Panc1 (cell line): Measurements from ENCODE around the gene LHX2. TPM values are rescaled to one million over a fixed set of nuclear protein-coding genes. Genes with fewer than 3 reads are reported as not detected.

Experiments used
- ATAC-seq: fragments of 200-7000 bp; cut with Tn5 transposase; 2 replicates; pipeline ENCODE4 v1.9.1; 2020; ENCODE audit warnings: mild to moderate bottlenecking, moderate library complexity
- BruUV-seq: library from RNA; stranded (reverse); fragments of 400-500 nt; replicated peaks from 2 replicates; lab custom pipeline; 2021; lab: Mats Ljungman, UMichigan
- CTCF ChIA-PET: fragments of 300-600 bp; sonication (Branson Sonifier 250); formaldehyde crosslinking; loops from one replicate; lab custom pipeline; 2022; ENCODE audit warnings: antibody characterized with exemption; lab: Charles Lee
- POLR2A ChIA-PET: fragments of 300-600 bp; sonication (Branson Sonifier 250); formaldehyde crosslinking; loops from one replicate; lab custom pipeline; 2022; ENCODE audit warnings: antibody characterized with exemption; lab: Charles Lee
- DNase-seq: peaks from one replicate; pipeline ENCODE4 v3.0.0-alpha.2; 2010; ENCODE audit warnings: low read depth, low spot score
- H3K27ac ChIP-seq: 2 replicates; pipeline ENCODE4 v1.5.1; 2011; ENCODE audit warnings: mild to moderate bottlenecking, low read length, inconsistent platforms
- H3K27me3 ChIP-seq: fragments of 200-500 bp; sonication (Bioruptor generic); 2 replicates; pipeline ENCODE4 v1.6.0; 2014; ENCODE audit warnings: low read length, inconsistent platforms; ENCODE audit not compliant: control insufficient read depth, insufficient read depth
- H3K36me3 ChIP-seq: fragments of 200-500 bp; sonication (Bioruptor generic); 2 replicates; pipeline ENCODE4 v1.5.1; 2014; ENCODE audit warnings: inconsistent platforms, mild to moderate bottlenecking, low read length, moderate library complexity; ENCODE audit not compliant: control insufficient read depth, insufficient read depth
- H3K4me1 ChIP-seq: 2 replicates; pipeline ENCODE4 v1.5.1; 2011; ENCODE audit warnings: inconsistent platforms, mild to moderate bottlenecking, low read length, moderate library complexity; ENCODE audit not compliant: control insufficient read depth, insufficient read depth
- H3K4me3 ChIP-seq, 2 experiments: 2 replicates each; pipeline ENCODE4 v1.5.1; 2011 to 2012; ENCODE audit warnings: low read depth in 2 of 2, low read length in 2 of 2, mild to moderate bottlenecking in 2 of 2, inconsistent platforms in 1 of 2, moderate library complexity in 1 of 2
- H3K9me3 ChIP-seq: fragments of 200-500 bp; sonication (Bioruptor generic); 2 replicates; pipeline ENCODE4 v1.5.1; 2014; ENCODE audit warnings: low read depth, mild to moderate bottlenecking, inconsistent platforms, low read length, moderate library complexity; ENCODE audit not compliant: control insufficient read depth, insufficient read depth
- POLR2AphosphoS5 ChIP-seq: IDR thresholded peaks from 2 replicates; pipeline ENCODE4 v1.6.1; 2012; ENCODE audit warnings: mild to moderate bottlenecking, low read depth, low read length, moderate library complexity
- REST ChIP-seq, 2 experiments: IDR thresholded peaks; 2 replicates each; pipeline ENCODE4 v1.6.1; 2011 to 2012; ENCODE audit warnings: low read depth in 2 of 2, control low read depth in 1 of 2, low read length in 1 of 2, mild to moderate bottlenecking in 1 of 2, moderate library complexity in 1 of 2; ENCODE audit not compliant: insufficient read depth in 1 of 2
- SIN3A ChIP-seq: IDR thresholded peaks from 2 replicates; pipeline ENCODE4 v1.6.1; 2012; ENCODE audit warnings: low read depth, mild to moderate bottlenecking, low read length, moderate library complexity, borderline replicate concordance; ENCODE audit not compliant: insufficient read depth
- TCF7L2 ChIP-seq: IDR thresholded peaks from 2 replicates; pipeline ENCODE4 v1.6.1; 2011; ENCODE audit warnings: mild to moderate bottlenecking, low read depth, low read length, inconsistent platforms
- in situ Hi-C: cut with HindIII; loops from 2 replicates; pipeline ENCODE4 v1.10.0; 2016; ENCODE audit warnings: low sequenced_read_pairs, low pct_unique_long_range_greater_than_20kb
- intact Hi-C: fragments of 100-400 bp; cut with micrococcal nuclease; formaldehyde crosslinking; loops from one replicate; pipeline ENCODE4 v1.10.0; 2022; ENCODE audit not compliant: unreplicated experiment
- total RNA-seq: library from RNA; stranded (reverse); gene quantifications from one replicate; pipeline ENCODE4 v1.2.1, GENCODE V29; 2021; ENCODE audit not compliant: unreplicated experiment
- TF ChIP-seq, protein P1 (sequence below): fragments of 450-650 bp; IDR thresholded peaks from 2 replicates; pipeline ENCODE4 v1.5.1; 2017; ENCODE audit warnings: mild to moderate bottlenecking

LHX2 gene
- total RNA-seq, 1 experiment from 2014 or later: 0.36 TPM

DNA sequence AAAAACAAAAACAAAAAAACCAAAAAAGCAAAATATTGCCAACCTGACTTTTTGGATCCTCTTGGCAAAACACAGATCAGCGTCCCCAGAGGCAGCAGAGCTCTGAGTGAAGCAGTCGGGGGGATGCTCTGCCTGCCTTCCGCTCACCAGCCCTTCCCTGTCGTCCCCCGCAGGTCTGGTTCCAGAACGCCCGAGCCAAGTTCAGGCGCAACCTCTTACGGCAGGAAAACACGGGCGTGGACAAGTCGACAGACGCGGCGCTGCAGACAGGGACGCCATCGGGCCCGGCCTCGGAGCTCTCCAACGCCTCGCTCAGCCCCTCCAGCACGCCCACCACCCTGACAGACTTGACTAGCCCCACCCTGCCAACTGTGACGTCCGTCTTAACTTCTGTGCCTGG is 20.7 kb downstream of the LHX2 start:
- POLR2A ChIA-PET: no interaction called here
- Histone ChIP-seq H3K4me3 (no peak overlapping the region), H3K36me3 (no peaks in the 10 kb centered on the region), H3K27ac (no peak overlapping the region), H3K27me3 (no peaks in the 10 kb centered on the region), H3K9me3 (no peaks in the 10 kb centered on the region), H3K4me1 (no peaks in the 10 kb centered on the region)
- intact Hi-C loops: loop anchor here (5.0 kb wide), 1 partner anchor 630 kb away; no protein-coding TSS in a partner anchor
- no peak for DNase-seq
- in situ Hi-C loops: no loop called here
- no peak for TF ChIP-seq SIN3A
- TF ChIP-seq, protein P1, sequence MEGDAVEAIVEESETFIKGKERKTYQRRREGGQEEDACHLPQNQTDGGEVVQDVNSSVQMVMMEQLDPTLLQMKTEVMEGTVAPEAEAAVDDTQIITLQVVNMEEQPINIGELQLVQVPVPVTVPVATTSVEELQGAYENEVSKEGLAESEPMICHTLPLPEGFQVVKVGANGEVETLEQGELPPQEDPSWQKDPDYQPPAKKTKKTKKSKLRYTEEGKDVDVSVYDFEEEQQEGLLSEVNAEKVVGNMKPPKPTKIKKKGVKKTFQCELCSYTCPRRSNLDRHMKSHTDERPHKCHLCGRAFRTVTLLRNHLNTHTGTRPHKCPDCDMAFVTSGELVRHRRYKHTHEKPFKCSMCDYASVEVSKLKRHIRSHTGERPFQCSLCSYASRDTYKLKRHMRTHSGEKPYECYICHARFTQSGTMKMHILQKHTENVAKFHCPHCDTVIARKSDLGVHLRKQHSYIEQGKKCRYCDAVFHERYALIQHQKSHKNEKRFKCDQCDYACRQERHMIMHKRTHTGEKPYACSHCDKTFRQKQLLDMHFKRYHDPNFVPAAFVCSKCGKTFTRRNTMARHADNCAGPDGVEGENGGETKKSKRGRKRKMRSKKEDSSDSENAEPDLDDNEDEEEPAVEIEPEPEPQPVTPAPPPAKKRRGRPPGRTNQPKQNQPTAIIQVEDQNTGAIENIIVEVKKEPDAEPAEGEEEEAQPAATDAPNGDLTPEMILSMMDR: no peak
- TF ChIP-seq TCF7L2: no peak
- TF ChIP-seq POLR2AphosphoS5: no peak
- TF ChIP-seq REST (IDR thresholded peaks at IDR 0.05; ENCODE audit: insufficient read depth in 1 of 2, low read depth in 2 of 2, low read length in 1 of 2): no peak
- CTCF ChIA-PET: no interaction called here
- BruUV-seq: no TSS peak
- ATAC-seq: no peak

- in situ Hi-C loops: no loop called here
- CTCF ChIA-PET: no interaction called here
- no peaks in the 10 kb centered on the region for H3K9me3 ChIP-seq
Observed at GRCh38 chr9:124033348-124033747, 21.8 kb downstream of the LHX2 start.

More at GRCh38 chr9:124033348-124033747, 21.8 kb downstream of the LHX2 start:
- Histone ChIP-seq H3K4me3 (no peak overlapping the region), H3K36me3 (no peaks in the 10 kb centered on the region), H3K27me3 (no peaks in the 10 kb centered on the region), H3K27ac (no peak overlapping the region), H3K4me1 (no peaks in the 10 kb centered on the region)
- ATAC-seq (no peak), DNase-seq (no peak)
- TF ChIP-seq, protein P1: no peak
- TF ChIP-seq TCF7L2 (no peak), REST (IDR thresholded peaks at IDR 0.05; ENCODE audit: insufficient read depth in 1 of 2, low read depth in 2 of 2, low read length in 1 of 2) (no peak), POLR2AphosphoS5 (no peak), SIN3A (no peak)
- no TSS peak for BruUV-seq
- intact Hi-C loops: loop anchor here (5.0 kb wide), 1 partner anchor 631 kb away; no protein-coding TSS in a partner anchor
- POLR2A ChIA-PET: no interaction called here
